NK-92 treated with Interleukin-12 subunit alpha and Interleukin-12 subunit beta, amount 100 ng/mL, for 24 hours (cell line): ENCODE results near the gene FBXL13.
"Not testable (repeated sequence)": the region's sequence is repeated elsewhere in the genome, so short reads cannot be mapped to it uniquely, and the experiment has no call there.

Experiments used
- DNase-seq: peaks from one replicate; lab custom pipeline; 2025; lab: John Stamatoyannopoulos, UW

The FBXL13 gene

GRCh38 chr7:103074519-103075336, at the start of gene FBXL13, which contains the start of gene ARMC10:
FBXL13 (minus strand) TSS chr7:103074796.
ARMC10 (plus strand) TSS chr7:103075140; CDS start chr7:103075273, 133 bp downstream.
- peak; percentile 90 for DNase-seq

GRCh38 chr7:103123529-103123928, 48.9 kb upstream of the FBXL13 start:
- DNase-seq, result no peak

GRCh38 chr7:103121641-103122040, 47.0 kb upstream of the FBXL13 start:
- no peak for DNase-seq

- no peak for DNase-seq
Measured at GRCh38 chr7:103120362-103120761, 45.8 kb upstream of the FBXL13 start.

GRCh38 chr7:103119791-103120291, 45.2 kb upstream of the FBXL13 start:
- no peak for DNase-seq

- no peak for DNase-seq
Measured at GRCh38 chr7:103117465-103117864, 42.9 kb upstream of the FBXL13 start.

GRCh38 chr7:103116991-103117390, 42.4 kb upstream of the FBXL13 start:
- DNase-seq, result no peak

GRCh38 chr7:103116511-103116910, 41.9 kb upstream of the FBXL13 start:
- DNase-seq, result no peak

GRCh38 chr7:103115771-103116170, 41.2 kb upstream of the FBXL13 start:
- no peak for DNase-seq

- DNase-seq, result no peak
Measured at GRCh38 chr7:103114576-103115008, 40.0 kb upstream of the FBXL13 start.

GRCh38 chr7:103113164-103113563, 38.6 kb upstream of the FBXL13 start:
- DNase-seq, result no peak

GRCh38 chr7:103106703-103107070, 32.1 kb upstream of the FBXL13 start:
- not testable (repeated sequence) for DNase-seq

- no peak for DNase-seq
Measured at GRCh38 chr7:103106005-103106702, 31.6 kb upstream of the FBXL13 start.

GRCh38 chr7:103101543-103101942, 26.9 kb upstream of the FBXL13 start:
- DNase-seq, result no peak

GRCh38 chr7:103100348-103100747, 25.8 kb upstream of the FBXL13 start:
- no peak for DNase-seq

- DNase-seq, result no peak
Measured at GRCh38 chr7:103097041-103097440, 22.4 kb upstream of the FBXL13 start.

GRCh38 chr7:103095558-103095957, 21.0 kb upstream of the FBXL13 start:
- DNase-seq, result not testable (repeated sequence)

- DNase-seq, result no peak
Measured at GRCh38 chr7:103094102-103094501, 19.5 kb upstream of the FBXL13 start.

- DNase-seq, result no peak
Measured at GRCh38 chr7:103093429-103093828, 18.8 kb upstream of the FBXL13 start.

GRCh38 chr7:103092321-103092720, 17.7 kb upstream of the FBXL13 start:
- not testable (repeated sequence) for DNase-seq

- DNase-seq, result no peak
Measured at GRCh38 chr7:103083210-103083609, 8.6 kb upstream of the FBXL13 start.

- DNase-seq, result peak; percentile 32
Measured at GRCh38 chr7:103082497-103082896, 7.9 kb upstream of the FBXL13 start.

GRCh38 chr7:103080923-103081322, 6.3 kb upstream of the FBXL13 start:
- no peak for DNase-seq
